Measurements from ENCODE around the gene SEC16A. TPM values are rescaled to one million over a fixed set of nuclear protein-coding genes. Genes with fewer than 3 reads are reported as not detected.

SEC16A gene
- total and polyA plus RNA-seq, 2 donors: 13.6 to 89.7 TPM

- H3K4me1 ChIP-seq (ENCODE audit: control insufficient read depth in 2 of 2, insufficient read depth in 2 of 2, low read length in 2 of 2): no peaks in the 10 kb centered on the region
- DNase-seq (ENCODE audit: low read depth in 6 of 9, low spot score in 9 of 9): no peak
- no peak overlapping the region for H3K4me3 ChIP-seq (ENCODE audit: low read length in 2 of 2)
- peaks cover 98 to 100% of the 10 kb centered on the region in 2 donors for H3K36me3 ChIP-seq (ENCODE audit: control insufficient read depth in 2 of 2, insufficient read depth in 2 of 2, low read length in 1 of 2)
- H3K27me3 ChIP-seq (ENCODE audit: control insufficient read depth in 2 of 2, insufficient read depth in 1 of 2, low read length in 1 of 2): no peaks in the 10 kb centered on the region
- WGBS: 97% methylated on average over 30 of the region's 30 CpGs
- H3K27ac ChIP-seq (ENCODE audit: low read depth in 1 of 2, low read length in 1 of 2): no peak overlapping the region
- no peaks in the 10 kb centered on the region for H3K9me3 ChIP-seq (ENCODE audit: control insufficient read depth in 2 of 2, insufficient read depth in 1 of 2, low read length in 1 of 2)
These were observed 23.6 kb upstream of the SEC16A start for GRCh38 chr9:136506425-136506824.

GRCh38 chr9:136505406-136506403, 22.9 kb upstream of the SEC16A start:
- Histone ChIP-seq H3K4me1 (ENCODE audit: control insufficient read depth in 2 of 2, insufficient read depth in 2 of 2, low read length in 2 of 2) (no peaks in the 10 kb centered on the region), H3K4me3 (ENCODE audit: low read length in 2 of 2) (no peak overlapping the region), H3K9me3 (ENCODE audit: control insufficient read depth in 2 of 2, insufficient read depth in 1 of 2, low read length in 1 of 2) (no peaks in the 10 kb centered on the region), H3K36me3 (ENCODE audit: control insufficient read depth in 2 of 2, insufficient read depth in 2 of 2, low read length in 1 of 2) (peaks cover 98 to 99% of the 10 kb centered on the region in 2 donors), H3K27ac (ENCODE audit: low read depth in 1 of 2, low read length in 1 of 2) (no peak overlapping the region), H3K27me3 (ENCODE audit: control insufficient read depth in 2 of 2, insufficient read depth in 1 of 2, low read length in 1 of 2) (no peaks in the 10 kb centered on the region)
- WGBS: 97% methylated on average over 51 of the region's 51 CpGs
- no peak for DNase-seq (ENCODE audit: low read depth in 6 of 9, low spot score in 9 of 9)

GRCh38 chr9:136504512-136505348, 21.9 kb upstream of the SEC16A start:
- 98% methylated on average over 68 of the region's 68 CpGs for WGBS
- H3K27ac ChIP-seq (ENCODE audit: low read depth in 1 of 2, low read length in 1 of 2): no peak overlapping the region
- no peak for DNase-seq (ENCODE audit: low read depth in 6 of 9, low spot score in 9 of 9)
- H3K9me3 ChIP-seq (ENCODE audit: control insufficient read depth in 2 of 2, insufficient read depth in 1 of 2, low read length in 1 of 2): no peaks in the 10 kb centered on the region
- H3K36me3 ChIP-seq (ENCODE audit: control insufficient read depth in 2 of 2, insufficient read depth in 2 of 2, low read length in 1 of 2): peaks cover 98 to 99% of the 10 kb centered on the region in 2 donors
- H3K27me3 ChIP-seq (ENCODE audit: control insufficient read depth in 2 of 2, insufficient read depth in 1 of 2, low read length in 1 of 2): no peaks in the 10 kb centered on the region
- H3K4me1 ChIP-seq (ENCODE audit: control insufficient read depth in 2 of 2, insufficient read depth in 2 of 2, low read length in 2 of 2): no peaks in the 10 kb centered on the region
- H3K4me3 ChIP-seq (ENCODE audit: low read length in 2 of 2): no peak overlapping the region

GRCh38 chr9:136502940-136503550, 20.2 kb upstream of the SEC16A start:
- H3K36me3 ChIP-seq (ENCODE audit: control insufficient read depth in 2 of 2, insufficient read depth in 2 of 2, low read length in 1 of 2): peaks cover 98 to 99% of the 10 kb centered on the region in 2 donors
- H3K4me1 ChIP-seq (ENCODE audit: control insufficient read depth in 2 of 2, insufficient read depth in 2 of 2, low read length in 2 of 2): no peaks in the 10 kb centered on the region
- H3K27ac ChIP-seq (ENCODE audit: low read depth in 1 of 2, low read length in 1 of 2): no peak overlapping the region
- no peak overlapping the region for H3K4me3 ChIP-seq (ENCODE audit: low read length in 2 of 2)
- no peaks in the 10 kb centered on the region for H3K9me3 ChIP-seq (ENCODE audit: control insufficient read depth in 2 of 2, insufficient read depth in 1 of 2, low read length in 1 of 2)
- no peak for DNase-seq (ENCODE audit: low read depth in 6 of 9, low spot score in 9 of 9)
- 98% methylated on average over 33 of the region's 33 CpGs for WGBS
- no peaks in the 10 kb centered on the region for H3K27me3 ChIP-seq (ENCODE audit: control insufficient read depth in 2 of 2, insufficient read depth in 1 of 2, low read length in 1 of 2)

GRCh38 chr9:136502196-136502595, 19.4 kb upstream of the SEC16A start:
- H3K27me3 ChIP-seq (ENCODE audit: control insufficient read depth in 2 of 2, insufficient read depth in 1 of 2, low read length in 1 of 2): no peaks in the 10 kb centered on the region
- no peak for DNase-seq (ENCODE audit: low read depth in 6 of 9, low spot score in 9 of 9)
- no peak overlapping the region for H3K27ac ChIP-seq (ENCODE audit: low read depth in 1 of 2, low read length in 1 of 2)
- peaks cover 97 to 99% of the 10 kb centered on the region in 2 donors for H3K36me3 ChIP-seq (ENCODE audit: control insufficient read depth in 2 of 2, insufficient read depth in 2 of 2, low read length in 1 of 2)
- no peak overlapping the region for H3K4me3 ChIP-seq (ENCODE audit: low read length in 2 of 2)
- over 99% methylated on average over 38 of the region's 38 CpGs for WGBS
- H3K9me3 ChIP-seq (ENCODE audit: control insufficient read depth in 2 of 2, insufficient read depth in 1 of 2, low read length in 1 of 2): no peaks in the 10 kb centered on the region
- H3K4me1 ChIP-seq (ENCODE audit: control insufficient read depth in 2 of 2, insufficient read depth in 2 of 2, low read length in 2 of 2): no peaks in the 10 kb centered on the region

GRCh38 chr9:136501686-136502085, 18.8 kb upstream of the SEC16A start:
- Histone ChIP-seq H3K4me3 (ENCODE audit: low read length in 2 of 2) (no peak overlapping the region), H3K4me1 (ENCODE audit: control insufficient read depth in 2 of 2, insufficient read depth in 2 of 2, low read length in 2 of 2) (no peaks in the 10 kb centered on the region), H3K27ac (ENCODE audit: low read depth in 1 of 2, low read length in 1 of 2) (no peak overlapping the region), H3K36me3 (ENCODE audit: control insufficient read depth in 2 of 2, insufficient read depth in 2 of 2, low read length in 1 of 2) (peaks cover 97 to 99% of the 10 kb centered on the region in 2 donors), H3K9me3 (ENCODE audit: control insufficient read depth in 2 of 2, insufficient read depth in 1 of 2, low read length in 1 of 2) (no peaks in the 10 kb centered on the region), H3K27me3 (ENCODE audit: control insufficient read depth in 2 of 2, insufficient read depth in 1 of 2, low read length in 1 of 2) (no peaks in the 10 kb centered on the region)
- WGBS: 98% methylated on average over 23 of the region's 23 CpGs
- no peak for DNase-seq (ENCODE audit: low read depth in 6 of 9, low spot score in 9 of 9)

GRCh38 chr9:136499935-136500910, 17.4 kb upstream of the SEC16A start:
- H3K27me3 ChIP-seq (ENCODE audit: control insufficient read depth in 2 of 2, insufficient read depth in 1 of 2, low read length in 1 of 2): no peaks in the 10 kb centered on the region
- no peaks in the 10 kb centered on the region for H3K4me1 ChIP-seq (ENCODE audit: control insufficient read depth in 2 of 2, insufficient read depth in 2 of 2, low read length in 2 of 2)
- no peak overlapping the region for H3K27ac ChIP-seq (ENCODE audit: low read depth in 1 of 2, low read length in 1 of 2)
- WGBS: 98% methylated on average over 50 of the region's 50 CpGs
- DNase-seq (ENCODE audit: low read depth in 6 of 9, low spot score in 9 of 9): no peak
- H3K36me3 ChIP-seq (ENCODE audit: control insufficient read depth in 2 of 2, insufficient read depth in 2 of 2, low read length in 1 of 2): peaks cover 97% of the 10 kb centered on the region in 2 donors
- no peaks in the 10 kb centered on the region for H3K9me3 ChIP-seq (ENCODE audit: control insufficient read depth in 2 of 2, insufficient read depth in 1 of 2, low read length in 1 of 2)
- H3K4me3 ChIP-seq (ENCODE audit: low read length in 2 of 2): no peak overlapping the region

All from thymus (tissue), 11 donors.